8988T (cell line): ENCODE data around the gene PMPCA.

ENCODE experiments used
- DNase-seq: peaks from one replicate; pipeline ENCODE4 v3.0.0; 2011

The PMPCA gene

GRCh38 chr9:136374183-136374575 lies 36.3 kb upstream of the PMPCA start:
- no peak for DNase-seq

- no peak for DNase-seq
These were observed 35.4 kb upstream of the PMPCA start for GRCh38 chr9:136375096-136375495.

- no peak for DNase-seq
These were observed 34.0 kb upstream of the PMPCA start for GRCh38 chr9:136376457-136376856.

GRCh38 chr9:136377341-136378169 lies 32.9 kb upstream of the PMPCA start:
- no peak for DNase-seq

GRCh38 chr9:136378170-136379002 lies 32.1 kb upstream of the PMPCA start:
- no peak for DNase-seq

- DNase-seq = no peak
These were observed 31.5 kb upstream of the PMPCA start for GRCh38 chr9:136379003-136379287.

GRCh38 chr9:136379401-136379800 lies 31.1 kb upstream of the PMPCA start:
- no peak for DNase-seq

- no peak for DNase-seq
These were observed 30.6 kb upstream of the PMPCA start for GRCh38 chr9:136379891-136380290.

- no peak for DNase-seq
These were observed 30.1 kb upstream of the PMPCA start for GRCh38 chr9:136380381-136380780.

- no peak for DNase-seq
These were observed 29.1 kb upstream of the PMPCA start for GRCh38 chr9:136381311-136381710.

- DNase-seq = no peak
These were observed 28.4 kb upstream of the PMPCA start for GRCh38 chr9:136381966-136382513.

- DNase-seq = no peak
These were observed 27.0 kb upstream of the PMPCA start for GRCh38 chr9:136383436-136383835.

GRCh38 chr9:136385015-136385414 lies 25.4 kb upstream of the PMPCA start:
- DNase-seq = no peak

GRCh38 chr9:136386018-136386417 lies 24.4 kb upstream of the PMPCA start:
- no peak for DNase-seq

GRCh38 chr9:136387217-136387616 lies 23.2 kb upstream of the PMPCA start:
- no peak for DNase-seq

GRCh38 chr9:136389396-136389795 lies 21.1 kb upstream of the PMPCA start:
- DNase-seq = no peak

GRCh38 chr9:136391737-136392537 lies 18.5 kb upstream of the PMPCA start:
- DNase-seq = no peak

GRCh38 chr9:136392538-136393449 lies 17.7 kb upstream of the PMPCA start:
- no peak for DNase-seq

- DNase-seq = no peak
These were observed 16.9 kb upstream of the PMPCA start for GRCh38 chr9:136393531-136393930.

GRCh38 chr9:136394312-136395019 lies 16.0 kb upstream of the PMPCA start:
- no peak for DNase-seq

GRCh38 chr9:136395020-136395340 lies 15.5 kb upstream of the PMPCA start:
- no peak for DNase-seq
